Stimulated activated CD4-positive, alpha-beta T cell treated with anti-CD3 and anti-CD28 coated beads, Interleukin-1b, Interleukin-23, amount 100 ng/mL, for 1 hour (primary cell): ENCODE results near the gene LRRK2.
"Not testable (repeated sequence)": the region's sequence is repeated elsewhere in the genome, so short reads cannot be mapped to it uniquely, and the experiment has no call there.

Source experiments
- DNase-seq, 2 donors: peaks; one replicate each; pipeline ENCODE4 v3.0.0-alpha.2; 2020; ENCODE audit warnings: low read depth in 2 of 2

LRRK2 gene

DNA sequence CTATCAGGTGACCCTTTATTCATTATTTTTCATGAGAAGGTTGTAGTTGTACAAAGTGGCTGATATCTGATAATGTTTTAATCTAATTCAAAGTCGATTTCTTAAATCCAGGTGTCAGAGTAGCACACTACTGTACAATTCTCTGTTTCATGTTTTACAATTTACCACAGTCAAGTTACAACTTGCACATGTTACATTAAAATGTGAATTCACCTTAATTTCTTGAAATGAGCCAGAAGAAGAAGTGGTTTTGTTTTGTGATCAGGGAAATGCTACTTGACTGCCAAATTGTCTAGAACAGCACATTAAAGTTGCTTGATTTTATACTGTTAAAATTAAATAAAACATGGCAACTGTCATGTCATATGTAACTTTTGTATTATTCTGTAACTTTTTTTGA is 23.2 kb downstream of the LRRK2 start:
- DNase-seq: no peak

DNA sequence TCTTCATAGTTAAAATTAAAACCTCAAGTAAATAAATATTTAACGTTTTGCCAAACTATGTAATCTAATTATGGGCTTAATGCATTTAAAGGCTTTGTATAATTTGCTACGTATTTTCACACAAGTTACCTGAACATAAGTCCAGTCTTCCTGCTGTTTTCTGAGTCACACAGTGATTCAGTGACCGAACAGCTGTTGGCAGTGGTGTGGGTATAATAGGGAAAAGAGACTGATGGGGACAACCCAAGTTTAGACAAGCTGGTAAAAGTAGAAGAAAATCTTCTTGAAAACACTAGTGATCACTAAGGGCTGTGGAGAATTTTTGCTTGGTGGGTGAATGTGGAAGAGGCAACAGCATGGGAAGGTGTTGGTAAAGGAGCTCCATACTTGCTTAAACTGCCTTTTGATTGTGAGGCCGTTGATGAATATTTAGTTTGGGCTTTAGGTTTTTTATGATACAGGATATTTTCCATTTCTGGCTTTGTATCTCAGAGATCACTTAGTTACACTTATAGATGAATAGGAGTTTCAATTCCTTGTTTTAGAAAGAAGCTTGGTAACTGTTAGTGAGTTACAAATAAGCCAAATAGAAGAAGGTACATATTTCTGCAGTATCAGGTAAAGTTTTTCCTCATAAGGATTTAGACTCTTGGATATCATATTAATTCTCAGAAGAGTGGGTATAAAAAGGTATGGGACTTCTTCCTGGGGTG is 23.9 kb downstream of the LRRK2 start:
- DNase-seq: no peak

DNA sequence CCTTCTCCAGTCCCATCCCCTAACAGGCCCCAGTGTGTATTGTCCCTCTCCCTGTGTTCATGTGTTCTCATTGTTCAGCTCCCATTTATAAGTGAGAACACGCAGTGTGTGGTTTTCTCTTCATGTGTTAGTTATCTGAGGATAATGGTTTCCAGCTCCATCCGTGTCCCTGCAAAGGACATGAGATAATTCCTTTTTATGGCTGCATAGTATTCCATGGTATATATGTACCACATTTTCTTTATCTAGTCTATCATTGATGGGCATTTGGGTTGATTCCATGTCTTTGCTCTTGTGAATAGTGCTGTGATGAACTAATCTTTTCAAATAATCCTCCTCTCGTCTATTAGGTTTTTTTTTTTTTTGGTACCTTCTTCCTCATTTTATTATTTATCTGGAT is 25.9 kb downstream of the LRRK2 start:
- DNase-seq: not testable (repeated sequence)

DNA sequence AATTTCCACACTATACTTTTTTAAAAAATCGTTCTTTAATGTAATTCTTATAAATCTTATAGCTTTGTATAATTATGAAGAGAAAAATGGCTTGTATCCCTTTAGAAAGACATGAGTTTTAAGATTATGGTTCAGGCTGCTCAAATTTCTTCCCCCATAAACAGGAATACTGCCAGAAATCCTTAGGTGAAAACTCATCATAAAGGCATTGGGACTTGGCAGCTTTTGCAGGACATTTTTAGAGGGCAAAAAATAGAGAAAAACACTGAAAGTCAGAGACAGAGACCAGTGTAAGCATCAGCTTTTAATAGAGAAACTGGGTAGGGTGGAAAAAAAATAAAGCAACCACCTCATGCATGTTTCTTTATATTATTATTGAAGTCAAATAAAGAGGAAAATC is 29.1 kb downstream of the LRRK2 start:
- DNase-seq: no peak

DNA sequence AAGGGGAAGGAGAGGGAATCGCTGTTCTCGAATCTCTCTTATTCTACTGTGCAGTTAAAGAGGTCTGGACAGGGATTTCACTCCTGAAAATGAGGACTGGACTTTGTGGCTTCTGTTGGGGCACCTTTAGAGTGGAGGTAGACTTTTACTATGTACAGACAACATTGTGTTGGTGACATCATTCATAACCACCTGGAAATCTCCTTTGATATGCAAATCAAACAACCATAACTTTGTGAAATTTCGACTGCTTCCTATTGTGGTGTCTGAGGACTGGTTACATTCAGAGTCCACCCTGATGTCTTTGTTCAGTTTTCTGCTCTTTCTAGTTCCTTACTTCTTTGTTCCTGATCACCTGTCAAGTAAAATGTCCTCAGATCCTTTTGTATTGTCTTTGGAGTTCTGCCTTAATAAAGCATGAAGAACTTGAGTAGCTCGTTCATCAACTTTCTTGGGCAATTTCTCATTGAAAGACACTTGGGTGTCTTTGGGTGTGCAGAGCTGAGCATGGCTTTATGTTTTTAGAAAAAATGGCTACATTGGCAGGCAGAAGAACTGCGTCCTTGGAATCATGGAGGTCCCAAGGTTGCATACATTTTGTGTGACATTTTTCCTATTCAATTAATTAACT is 29.8 kb downstream of the LRRK2 start:
- no peak for DNase-seq

DNA sequence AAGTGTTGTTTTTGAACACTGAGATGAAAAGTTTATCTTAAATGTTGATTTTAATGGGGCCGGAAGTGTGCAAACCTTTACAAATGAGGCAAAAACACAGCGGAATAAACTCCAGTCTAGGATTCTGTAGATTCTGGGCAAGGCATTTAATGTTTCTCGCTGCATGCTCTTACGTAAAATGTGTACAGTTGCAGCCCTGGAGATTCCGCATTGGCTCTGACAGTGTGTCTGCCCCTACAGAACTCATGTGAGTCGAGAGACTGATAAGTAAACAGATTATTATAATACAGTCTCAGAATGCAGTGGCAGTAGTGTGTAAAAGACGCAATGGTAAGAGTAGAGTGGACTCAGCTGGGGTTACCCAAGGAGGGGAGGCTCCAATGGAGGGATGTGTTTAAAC is 33.6 kb downstream of the LRRK2 start:
- DNase-seq: no peak

DNA sequence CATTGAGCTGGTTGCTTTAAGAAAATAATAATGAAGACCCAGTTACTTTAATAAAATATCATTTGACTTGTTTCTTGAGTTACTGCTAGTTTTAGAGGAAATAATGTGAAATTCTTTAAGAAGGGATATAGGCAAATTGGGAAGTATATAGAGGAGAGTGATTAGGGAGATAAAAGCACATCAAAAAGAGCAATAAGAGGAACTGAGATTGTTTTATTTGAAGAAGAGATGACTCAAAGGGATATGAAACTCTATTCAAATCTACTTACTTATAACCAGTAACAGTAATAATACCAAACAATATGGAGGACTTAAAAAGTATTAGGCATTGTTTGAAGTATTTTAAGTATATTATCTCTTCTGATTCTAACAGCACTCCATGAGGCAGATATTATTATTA is 37.1 kb downstream of the LRRK2 start:
- no peak for DNase-seq

DNA sequence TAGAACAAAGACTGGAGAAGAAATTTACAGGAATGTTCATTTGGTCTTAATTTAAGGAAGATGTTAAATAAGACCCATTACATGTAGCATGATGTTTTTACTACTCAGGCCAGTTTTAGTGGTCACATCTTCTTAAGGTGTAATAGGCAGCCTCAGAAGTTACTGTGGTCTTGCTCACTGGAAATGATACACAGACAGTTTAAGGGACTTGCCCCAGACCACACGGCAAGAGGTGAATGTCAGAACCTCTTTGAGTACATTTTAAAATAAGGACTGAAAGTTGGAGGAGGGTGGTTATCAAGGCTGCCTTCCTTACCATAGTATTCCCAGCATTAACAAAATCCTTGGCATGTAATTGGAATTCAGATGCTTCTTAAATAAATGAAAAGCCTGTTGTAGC is 37.9 kb downstream of the LRRK2 start:
- DNase-seq: no peak

DNA sequence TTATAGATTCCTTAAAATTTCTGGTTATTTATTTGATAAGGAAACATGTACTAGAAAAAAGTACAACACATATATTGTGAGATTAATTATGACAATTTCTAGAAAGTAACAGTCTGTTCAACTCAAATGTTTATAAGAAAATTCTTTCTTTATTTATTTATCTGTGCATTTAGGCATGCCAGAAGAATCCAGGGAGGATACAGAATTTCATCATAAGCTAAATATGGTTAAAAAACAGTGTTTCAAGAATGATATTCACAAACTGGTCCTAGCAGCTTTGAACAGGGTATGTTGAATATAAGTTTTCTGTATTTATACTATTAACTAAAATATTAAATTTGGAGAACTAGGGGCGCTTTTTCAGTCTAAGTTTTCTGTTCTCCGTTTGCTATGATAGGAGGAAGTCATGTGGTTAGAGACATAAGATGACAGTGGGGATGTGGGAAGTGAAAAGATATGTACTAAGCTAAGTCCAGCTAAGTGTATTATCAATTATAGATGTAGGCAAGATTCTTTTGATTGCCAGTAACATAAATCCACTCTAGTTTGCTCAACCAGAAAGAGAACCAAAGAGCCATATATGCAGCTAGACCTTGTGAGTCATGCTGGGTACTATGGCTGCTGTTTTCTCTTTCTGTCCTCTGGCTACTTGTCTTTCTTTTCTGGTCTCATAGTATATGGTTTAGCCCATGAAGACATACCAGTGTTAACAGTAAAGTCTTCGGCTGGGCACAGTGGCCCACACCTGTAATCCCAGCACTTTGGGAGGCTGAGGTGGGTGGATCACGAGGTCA is 39.0 kb downstream of the LRRK2 start:
- no peak for DNase-seq

DNA sequence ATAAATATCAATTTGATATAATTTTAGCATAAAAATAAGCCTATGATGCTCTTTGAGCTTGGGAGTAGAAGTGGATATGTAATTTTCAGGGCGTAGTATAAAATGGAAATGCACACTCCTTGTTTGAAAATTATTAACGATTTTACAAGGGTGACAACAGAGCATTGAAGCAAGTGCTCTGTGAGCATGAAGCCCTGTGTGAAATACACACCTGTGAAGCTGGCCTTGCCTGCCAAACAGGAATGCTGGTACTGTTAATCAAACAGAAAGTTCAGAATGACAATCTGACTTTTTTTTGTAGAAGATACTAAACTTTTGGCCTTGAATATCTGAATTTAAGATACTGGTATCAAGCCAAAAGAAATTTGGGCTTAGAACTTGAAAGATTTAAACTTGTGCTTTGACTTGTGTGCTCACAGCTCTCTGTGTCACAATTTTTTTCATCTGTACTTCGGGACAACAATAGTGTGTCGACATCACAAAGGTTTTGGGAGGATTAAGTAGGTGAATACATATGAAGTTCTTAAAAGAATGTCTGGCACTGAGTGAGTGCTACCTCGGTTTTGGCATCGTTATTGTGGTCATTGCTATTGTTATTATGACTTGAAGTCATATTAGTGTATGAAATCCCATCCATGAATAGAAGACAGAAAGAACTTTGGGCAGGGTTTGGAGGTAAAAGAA is 47.3 kb downstream of the LRRK2 start:
- DNase-seq: no peak

DNA sequence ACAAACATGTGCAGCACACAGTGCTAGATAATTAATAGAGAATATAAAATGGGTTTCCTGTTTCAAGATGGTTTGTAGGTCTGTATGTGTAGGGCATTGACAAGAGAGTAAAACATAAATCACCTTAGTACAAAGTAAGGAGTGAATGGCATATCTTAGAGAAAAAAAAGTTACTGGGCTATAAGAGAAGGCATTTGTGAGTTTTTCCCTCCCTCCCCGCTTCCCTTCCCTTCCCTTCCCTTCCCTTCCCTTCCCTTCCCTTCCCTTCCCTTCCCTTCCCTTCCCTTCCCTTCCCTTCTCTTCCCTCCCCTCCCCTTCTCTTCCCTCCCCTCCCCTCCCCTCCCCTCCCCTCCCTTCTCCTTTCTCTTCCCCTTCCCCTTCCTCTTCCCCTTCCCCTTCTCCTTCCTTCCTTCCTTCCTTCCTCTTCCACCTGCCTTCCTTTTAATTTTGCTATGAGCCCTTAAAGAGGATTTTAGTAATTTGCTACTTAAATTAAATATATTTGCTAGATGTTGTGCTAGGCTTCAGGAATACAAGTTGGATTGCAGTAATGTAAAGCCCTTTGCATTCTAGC is 57.1 kb downstream of the LRRK2 start:
- no peak for DNase-seq

DNA sequence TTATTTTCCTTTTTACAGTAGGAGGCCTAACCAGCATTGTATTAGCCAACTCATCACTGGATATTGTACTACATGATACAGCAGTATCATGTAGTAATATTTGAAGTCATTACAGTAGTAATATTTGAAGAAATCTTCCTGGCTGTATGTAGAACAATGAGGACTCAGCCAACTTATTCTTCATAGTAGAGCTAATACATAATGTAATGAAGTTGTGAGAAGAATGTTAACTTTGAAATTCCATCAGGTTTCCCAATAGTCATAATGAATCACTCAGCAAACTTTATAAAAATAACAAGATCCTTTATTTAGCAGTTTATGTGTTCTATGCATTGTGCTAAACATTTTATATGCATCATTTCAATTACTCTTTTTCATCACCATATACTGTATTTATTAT is 61.8 kb downstream of the LRRK2 start:
- no peak for DNase-seq

DNA sequence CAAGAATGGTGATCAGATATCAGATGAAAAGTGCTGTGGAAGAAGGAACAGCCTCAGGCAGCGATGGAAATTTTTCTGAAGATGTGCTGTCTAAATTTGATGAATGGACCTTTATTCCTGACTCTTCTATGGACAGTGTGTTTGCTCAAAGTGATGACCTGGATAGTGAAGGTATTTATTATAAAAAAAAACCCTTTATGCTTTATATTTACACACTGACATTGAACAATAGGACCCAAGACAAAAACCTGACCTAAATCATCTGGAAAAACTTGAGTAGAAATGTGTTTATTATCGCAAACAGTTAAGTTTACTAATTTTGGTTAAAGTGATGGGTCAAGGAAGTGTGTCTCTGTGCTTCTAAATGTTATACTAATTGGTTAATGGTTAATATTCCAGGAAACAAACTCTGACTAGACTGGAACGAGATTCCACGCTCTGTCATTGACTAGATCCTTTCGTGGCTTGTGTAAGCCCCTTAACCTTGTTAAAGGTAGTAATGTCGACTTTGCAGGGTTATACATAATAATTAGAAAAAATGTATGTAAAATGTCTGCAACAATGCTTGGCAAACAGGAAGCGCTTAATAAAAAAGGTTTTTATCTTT is 62.7 kb downstream of the LRRK2 start:
- DNase-seq: no peak

DNA sequence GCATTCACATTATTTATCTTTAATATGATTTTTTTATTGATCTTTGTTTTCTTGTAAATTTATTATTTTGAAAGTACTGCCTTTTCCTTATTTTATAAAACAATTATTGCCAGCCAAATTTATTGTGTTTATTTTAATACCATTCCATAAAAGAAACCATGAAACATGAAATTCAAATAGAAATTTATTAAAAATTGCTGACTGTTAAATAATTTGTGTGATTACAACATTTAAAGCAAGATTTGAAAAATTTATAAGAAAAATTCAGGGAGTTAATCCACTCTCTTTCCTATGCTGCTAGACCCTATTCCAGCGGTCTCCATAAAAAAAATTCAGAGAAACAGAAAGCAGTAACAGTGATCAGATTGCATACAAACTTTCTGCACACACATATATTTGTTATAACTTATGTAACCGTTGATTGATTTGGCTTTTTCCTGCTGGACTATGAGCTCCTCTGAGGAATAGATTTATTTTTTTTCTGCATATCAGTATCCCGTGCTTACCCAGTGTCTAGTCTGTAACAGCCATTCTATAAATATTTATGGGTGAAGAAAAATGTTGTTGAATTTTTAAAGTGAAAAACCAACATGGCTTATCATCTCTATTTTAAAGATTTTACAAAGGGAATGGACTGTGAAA is 68.1 kb downstream of the LRRK2 start:
- no peak for DNase-seq

DNA sequence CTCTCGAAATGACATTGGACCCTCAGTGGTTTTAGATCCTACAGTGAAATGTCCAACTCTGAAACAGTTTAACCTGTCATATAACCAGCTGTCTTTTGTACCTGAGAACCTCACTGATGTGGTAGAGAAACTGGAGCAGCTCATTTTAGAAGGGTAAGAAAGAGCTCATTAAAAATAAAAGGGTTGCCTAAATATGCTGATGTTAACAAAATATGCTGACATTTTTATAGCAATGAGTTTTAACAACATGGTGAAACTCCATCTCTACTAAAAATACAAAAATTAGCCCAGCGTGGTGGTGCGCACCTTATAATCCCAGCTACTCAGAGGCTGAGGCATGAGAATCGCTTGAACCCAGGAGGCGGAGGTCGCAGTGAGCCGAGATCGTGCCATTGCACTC is 73.5 kb downstream of the LRRK2 start:
- no peak for DNase-seq

DNA sequence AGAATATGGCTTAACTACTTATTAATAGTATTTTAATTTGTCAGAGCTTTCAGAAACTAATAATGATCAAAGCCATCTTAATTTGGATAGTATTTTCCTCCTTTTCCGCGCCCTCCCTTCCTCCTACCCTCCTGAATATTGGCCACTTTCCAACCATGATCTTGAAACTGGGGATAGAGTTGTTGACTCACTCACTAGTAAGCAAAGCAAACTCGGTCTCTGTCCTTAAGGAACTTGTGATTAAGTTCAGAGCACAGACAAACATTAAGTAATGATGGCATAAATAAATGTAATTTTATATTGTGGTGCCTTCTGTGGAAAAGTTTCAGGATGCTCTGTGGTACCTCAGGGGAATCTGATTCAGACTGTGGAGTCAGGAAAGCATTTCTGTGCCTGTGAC is 75.7 kb downstream of the LRRK2 start:
- DNase-seq: no peak

DNA sequence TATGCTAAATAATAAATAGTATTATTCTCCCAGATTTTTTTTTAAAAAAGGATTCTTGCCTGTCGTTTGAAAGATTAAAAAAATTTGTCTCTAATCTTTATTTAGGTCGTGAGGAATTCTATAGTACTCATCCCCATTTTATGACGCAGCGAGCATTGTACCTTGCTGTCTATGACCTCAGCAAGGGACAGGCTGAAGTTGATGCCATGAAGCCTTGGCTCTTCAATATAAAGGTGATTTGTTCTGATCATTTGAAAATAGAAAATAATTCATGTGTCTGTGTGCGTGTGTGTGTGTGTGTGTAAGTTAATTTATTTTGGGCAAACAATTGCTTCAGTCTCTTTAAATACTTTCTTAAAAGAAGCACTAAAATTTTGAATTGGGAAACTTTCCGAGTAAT is 84.2 kb downstream of the LRRK2 start:
- DNase-seq: no peak

DNA sequence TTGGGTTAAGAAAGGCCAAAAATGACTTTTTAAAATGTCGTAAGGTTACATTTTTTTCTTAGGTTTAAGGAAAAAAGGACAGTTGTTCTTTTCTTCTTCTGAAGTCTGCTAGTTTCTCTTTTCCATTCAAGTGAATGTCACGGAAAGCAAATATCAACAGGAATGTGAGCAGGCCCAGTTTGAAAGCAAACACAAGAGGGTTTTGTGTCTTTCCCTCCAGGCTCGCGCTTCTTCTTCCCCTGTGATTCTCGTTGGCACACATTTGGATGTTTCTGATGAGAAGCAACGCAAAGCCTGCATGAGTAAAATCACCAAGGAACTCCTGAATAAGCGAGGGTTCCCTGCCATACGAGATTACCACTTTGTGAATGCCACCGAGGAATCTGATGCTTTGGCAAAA is 85.4 kb downstream of the LRRK2 start:
- DNase-seq: no peak

DNA sequence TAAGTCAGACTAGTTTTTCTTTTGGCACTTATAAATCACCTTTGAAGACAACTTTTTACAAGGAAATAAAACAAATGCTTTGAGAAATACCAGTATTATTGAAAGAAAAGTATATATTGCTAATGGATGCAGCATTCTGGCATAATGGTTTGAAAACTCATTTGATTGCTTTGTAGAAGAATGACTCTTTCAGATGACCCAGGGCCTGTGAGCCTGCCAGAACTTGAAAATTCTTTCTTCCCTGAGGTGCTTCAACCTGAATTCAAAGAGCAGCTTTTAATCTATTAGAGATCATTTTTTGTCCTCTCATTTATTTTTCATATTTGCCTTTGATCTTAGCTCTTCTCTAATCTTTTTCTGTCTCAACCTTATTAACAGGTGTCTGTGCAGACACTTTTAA is 87.4 kb downstream of the LRRK2 start:
- no peak for DNase-seq

DNA sequence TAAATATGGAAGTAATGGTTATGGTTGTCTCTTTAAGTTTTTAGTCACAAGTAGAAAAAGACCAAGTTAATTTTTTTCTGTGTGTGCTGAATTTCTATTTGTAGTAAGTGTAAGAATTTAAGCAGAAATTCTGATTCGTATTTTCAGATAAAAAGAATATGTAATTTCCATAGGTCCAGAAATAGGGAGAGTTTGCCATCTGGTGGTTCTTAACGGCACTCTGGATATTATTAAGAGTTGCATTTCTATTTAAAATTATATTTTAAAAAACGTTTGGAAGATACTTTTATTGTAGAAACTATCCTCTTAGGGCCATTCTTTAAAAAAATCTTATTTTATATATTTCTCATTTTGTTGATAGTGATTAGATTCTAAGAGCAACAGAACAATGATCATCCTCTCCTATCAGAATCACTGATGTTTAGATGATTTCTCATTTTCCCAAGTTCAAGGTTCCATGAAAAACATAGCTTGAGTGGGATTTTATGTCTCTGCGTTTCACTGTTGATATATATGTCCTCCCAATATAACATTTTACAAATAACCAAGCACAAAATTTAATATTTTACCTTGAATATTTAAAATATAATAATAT is 88.3 kb downstream of the LRRK2 start:
- no peak for DNase-seq

DNA sequence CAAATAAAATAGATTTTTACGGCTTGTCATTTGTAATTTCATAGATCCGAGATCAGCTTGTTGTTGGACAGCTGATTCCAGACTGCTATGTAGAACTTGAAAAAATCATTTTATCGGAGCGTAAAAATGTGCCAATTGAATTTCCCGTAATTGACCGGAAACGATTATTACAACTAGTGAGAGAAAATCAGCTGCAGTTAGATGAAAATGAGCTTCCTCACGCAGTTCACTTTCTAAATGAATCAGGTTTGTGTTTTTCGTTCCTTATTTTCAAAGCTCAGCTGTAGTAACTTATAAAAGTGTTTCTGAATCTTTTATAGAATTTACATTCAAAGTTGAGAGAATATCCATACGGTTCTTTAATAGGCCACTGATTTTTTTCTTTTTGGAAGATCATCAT is 89.1 kb downstream of the LRRK2 start:
- no peak for DNase-seq
